GM12891 (cell line): ENCODE results near the gene MAGEA3.
"Not testable (repeated sequence)": the region's sequence is repeated elsewhere in the genome, so short reads cannot be mapped to it uniquely, and the experiment has no call there.

Experiments
- DNase-seq: peaks from one replicate; pipeline ENCODE4 v3.0.0; 2011; ENCODE audit warnings: low spot score; ENCODE audit not compliant: insufficient read length
- FAIRE-seq: peaks from 2 replicates; lab custom pipeline; 2011; peaks lifted over from hg19 to GRCh38; lab: Jason Lieb, UNC
- PAX5 ChIP-seq: IDR thresholded peaks from 2 replicates; pipeline ENCODE4 v1.6.1; 2011; ENCODE audit warnings: low read length, moderate library complexity, mild to moderate bottlenecking; ENCODE audit not compliant: insufficient read depth, severe bottlenecking
- POLR2A ChIP-seq: IDR thresholded peaks from 2 replicates; pipeline ENCODE4 v1.6.1; 2011; ENCODE audit warnings: low read depth, low read length, control low read depth
- POLR2AphosphoS5 ChIP-seq: IDR thresholded peaks from 2 replicates; pipeline ENCODE4 v1.6.1; 2011; ENCODE audit warnings: low read depth, low read length, control low read depth
- POU2F2 ChIP-seq: IDR thresholded peaks from 2 replicates; pipeline ENCODE4 v1.6.1; 2011; ENCODE audit warnings: low read depth, mild to moderate bottlenecking, control low read depth, low read length, moderate library complexity
- SPI1 ChIP-seq: IDR thresholded peaks from 2 replicates; pipeline ENCODE4 v1.6.1; 2011; ENCODE audit warnings: low read depth, low read length, control low read depth
- TAF1 ChIP-seq: IDR thresholded peaks from 2 replicates; pipeline ENCODE4 v1.6.1; 2011; ENCODE audit warnings: low read depth, low read length, control low read depth

MAGEA3 gene

DNA sequence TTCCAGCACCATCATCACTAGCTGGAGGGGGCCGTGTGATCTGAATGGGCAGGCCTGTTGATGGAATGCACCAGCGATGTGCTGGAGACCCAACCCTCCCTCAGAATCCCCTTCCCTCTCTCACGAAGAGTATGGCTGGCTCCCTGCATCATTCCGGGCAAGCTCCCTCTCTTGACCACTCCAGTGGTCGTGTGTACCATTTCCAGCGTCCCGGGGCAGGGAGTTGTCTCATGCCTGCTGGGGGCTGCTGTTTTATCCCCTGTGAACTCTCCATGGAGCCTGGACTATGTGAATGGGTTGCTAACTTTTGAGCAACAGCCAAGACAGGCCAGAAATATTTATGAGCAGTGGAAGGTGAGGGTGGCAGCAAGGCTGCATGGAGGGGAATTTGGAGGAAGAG lies 26.8 kb downstream of the MAGEA3 start:
- DNase-seq (no peak), FAIRE-seq (no peak)
- no peak for TF ChIP-seq TAF1
- no peak for TF ChIP-seq SPI1
- TF ChIP-seq POU2F2: no peak
- no peak for TF ChIP-seq PAX5

DNA sequence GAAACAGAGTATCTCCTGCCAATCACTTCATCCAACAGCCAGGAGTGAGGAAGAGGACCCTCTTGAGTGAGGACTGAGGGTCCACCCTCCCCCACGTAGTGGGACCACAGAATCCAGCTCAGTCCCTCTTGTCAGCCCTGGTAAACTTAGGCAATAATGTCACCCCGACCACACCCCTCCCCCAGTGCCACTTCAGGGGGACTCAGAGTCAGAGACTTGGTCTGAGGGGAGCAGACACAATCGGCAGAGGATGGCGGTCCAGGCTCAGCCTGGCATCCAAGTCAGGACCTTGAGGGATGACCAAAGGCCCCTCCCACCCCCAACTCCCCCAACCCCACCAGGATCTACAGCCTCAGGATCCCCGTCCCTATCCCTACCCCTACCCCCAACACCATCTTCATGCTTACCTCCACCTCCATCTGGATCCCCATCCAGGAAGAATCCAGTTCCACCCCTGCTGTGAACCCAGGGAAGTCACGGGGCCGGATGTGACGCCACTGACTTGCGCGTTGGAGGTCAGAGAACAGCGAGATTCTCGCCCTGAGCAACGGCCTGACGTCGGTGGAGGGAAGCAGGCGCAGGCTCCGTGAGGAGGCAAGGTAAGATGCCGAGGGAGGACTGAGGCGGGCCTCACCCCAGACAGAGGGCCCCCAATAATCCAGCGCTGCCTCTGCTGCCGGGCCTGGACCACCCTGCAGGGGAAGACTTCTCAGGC lies 34.8 kb downstream of the MAGEA3 start, which contains the start of the genes CSAG1 and MAGEA12:
CSAG1 (minus strand) TSS at position 461 of the 715 bp plus-strand sequence. CDS start 1,261 bp downstream, outside the sequence.
MAGEA12 (plus strand) TSS at position 497 of the 715 bp plus-strand sequence. CDS start 2,405 bp downstream, outside the sequence.
- DNase-seq (no peak), FAIRE-seq (no peak)
- TF ChIP-seq TAF1: no peak

DNA sequence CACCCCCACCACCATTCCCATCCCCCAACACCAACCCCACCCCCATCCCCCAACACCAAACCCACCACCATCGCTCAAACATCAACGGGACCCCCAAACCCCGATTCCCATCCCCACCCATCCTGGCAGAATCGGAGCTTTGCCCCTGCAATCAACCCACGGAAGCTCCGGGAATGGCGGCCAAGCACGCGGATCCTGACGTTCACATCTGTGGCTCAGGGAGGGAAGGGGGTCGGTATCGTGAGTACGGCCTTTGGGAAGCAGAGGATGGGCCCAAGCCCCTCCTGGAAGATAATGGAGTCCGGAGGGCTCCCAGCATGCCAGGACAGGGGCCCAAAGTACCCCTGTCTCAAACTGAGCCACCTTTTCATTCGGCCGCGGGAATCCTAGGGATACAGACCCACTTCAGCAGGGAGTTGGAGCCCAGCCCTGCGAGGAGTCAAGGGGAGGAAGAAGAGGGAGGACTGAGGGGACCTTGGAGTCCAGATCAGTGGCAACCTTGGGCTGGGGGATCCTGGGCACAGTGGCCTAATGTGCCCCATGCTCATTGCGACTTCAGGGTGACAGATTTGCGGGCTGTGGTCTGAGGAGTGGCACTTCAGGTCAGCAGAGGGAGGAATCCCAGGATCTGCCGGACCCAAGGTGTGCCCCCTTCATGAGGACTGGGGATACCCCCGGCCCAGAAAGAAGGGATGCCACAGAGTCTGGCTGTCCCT lies 35.7 kb downstream of the MAGEA3 start:
- not testable (repeated sequence) for DNase-seq, FAIRE-seq

DNA sequence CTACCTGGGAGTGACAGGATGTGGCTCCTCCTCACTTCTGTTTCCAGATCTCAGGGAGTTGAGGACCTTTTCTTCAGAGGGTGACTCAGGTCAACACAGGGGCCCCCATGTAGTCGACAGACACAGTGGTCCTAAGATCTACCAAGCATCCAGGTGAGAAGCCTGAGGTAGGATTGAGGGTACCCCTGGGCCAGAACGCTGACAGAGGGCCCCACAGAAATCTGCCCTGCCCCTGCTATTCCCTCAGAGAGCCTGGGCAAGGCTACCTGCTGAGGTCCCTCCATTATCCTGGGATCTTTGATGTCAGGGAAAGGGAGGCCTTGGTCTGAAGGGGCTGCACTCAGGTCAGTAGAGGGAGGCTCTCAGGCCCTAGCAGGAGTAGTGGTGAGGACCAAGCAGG lies 36.5 kb downstream of the MAGEA3 start:
- TF ChIP-seq TAF1: no peak
- no peak for TF ChIP-seq POLR2AphosphoS5
- no peak for TF ChIP-seq POLR2A
- no peak for TF ChIP-seq SPI1
- no peak for TF ChIP-seq POU2F2
- no peak for TF ChIP-seq PAX5
- DNase-seq (no peak), FAIRE-seq (no peak)

DNA sequence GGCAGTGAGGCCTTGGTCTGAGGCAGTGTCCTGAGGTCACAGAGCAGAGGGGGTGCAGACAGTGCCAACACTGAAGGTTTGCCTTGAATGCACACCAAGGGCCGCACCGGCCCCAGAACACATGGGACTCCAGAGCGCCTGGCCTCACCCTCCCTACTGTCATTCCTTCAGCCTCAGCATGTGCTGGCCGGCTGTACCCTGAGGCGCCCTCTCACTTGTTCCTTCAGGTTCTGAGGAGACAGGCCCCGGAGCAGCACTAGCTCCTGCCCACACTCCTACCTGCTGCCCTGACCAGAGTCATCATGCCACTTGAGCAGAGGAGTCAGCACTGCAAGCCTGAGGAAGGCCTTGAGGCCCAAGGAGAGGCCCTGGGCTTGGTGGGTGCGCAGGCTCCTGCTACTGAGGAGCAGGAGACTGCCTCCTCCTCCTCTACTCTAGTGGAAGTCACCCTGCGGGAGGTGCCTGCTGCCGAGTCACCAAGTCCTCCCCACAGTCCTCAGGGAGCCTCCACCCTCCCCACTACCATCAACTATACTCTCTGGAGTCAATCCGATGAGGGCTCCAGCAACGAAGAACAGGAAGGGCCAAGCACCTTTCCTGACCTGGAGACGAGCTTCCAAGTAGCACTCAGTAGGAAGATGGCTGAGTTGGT lies 37.4 kb downstream of the MAGEA3 start:
- FAIRE-seq (no peak), DNase-seq (no peak)

DNA sequence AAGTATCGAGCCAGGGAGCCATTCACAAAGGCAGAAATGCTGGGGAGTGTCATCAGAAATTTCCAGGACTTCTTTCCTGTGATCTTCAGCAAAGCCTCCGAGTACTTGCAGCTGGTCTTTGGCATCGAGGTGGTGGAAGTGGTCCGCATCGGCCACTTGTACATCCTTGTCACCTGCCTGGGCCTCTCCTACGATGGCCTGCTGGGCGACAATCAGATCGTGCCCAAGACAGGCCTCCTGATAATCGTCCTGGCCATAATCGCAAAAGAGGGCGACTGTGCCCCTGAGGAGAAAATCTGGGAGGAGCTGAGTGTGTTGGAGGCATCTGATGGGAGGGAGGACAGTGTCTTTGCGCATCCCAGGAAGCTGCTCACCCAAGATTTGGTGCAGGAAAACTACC lies 37.9 kb downstream of the MAGEA3 start:
- not testable (repeated sequence) for FAIRE-seq, DNase-seq

More for the DNA sequence above, 37.4 kb downstream of the MAGEA3 start:
- TF ChIP-seq POLR2AphosphoS5 (no peak), PAX5 (no peak), SPI1 (no peak), TAF1 (no peak), POU2F2 (no peak), POLR2A (no peak)

DNA sequence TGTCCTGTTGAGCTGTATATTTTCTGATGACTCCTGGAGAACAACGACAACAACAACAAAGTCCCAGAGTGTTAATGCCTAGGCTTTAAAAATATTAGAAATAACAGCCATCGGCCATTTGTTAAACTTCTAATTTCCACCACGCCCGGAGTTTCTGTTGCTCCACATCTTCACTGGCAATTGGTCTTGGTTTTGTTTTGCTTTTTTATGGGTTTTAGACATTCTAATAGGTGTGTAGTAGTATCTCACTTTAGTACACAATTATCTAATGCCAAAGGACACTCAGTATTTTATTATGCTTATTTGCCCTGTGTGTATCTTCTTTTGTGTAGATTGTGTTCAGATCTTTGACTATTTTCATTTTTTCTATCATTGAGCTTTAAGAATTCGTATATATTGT lies 40.0 kb downstream of the MAGEA3 start:
- no peak for TF ChIP-seq TAF1
- no peak for TF ChIP-seq PAX5
- TF ChIP-seq POLR2A: no peak
- no peak for TF ChIP-seq SPI1
- no peak for TF ChIP-seq POU2F2
- no peak for TF ChIP-seq POLR2AphosphoS5
- DNase-seq (no peak), FAIRE-seq (no peak)
